Fibroblast of lung (primary cell): ENCODE data around the gene FRMD4A. TPM values are rescaled to one million over a fixed set of nuclear protein-coding genes. Genes with fewer than 3 reads are reported as not detected.

Experiments used
- DNase-seq, 2 donors: peaks; one replicate each; pipeline versions ENCODE4 v3.0.0 to v3.0.0-alpha.2; 2010; ENCODE audit warnings: low read depth in 2 of 2
- H2AFZ ChIP-seq: 2 replicates; pipeline ENCODE4 v1.5.1; 2012; ENCODE audit warnings: low read length, control low read depth, inconsistent platforms
- H3K27ac ChIP-seq: 2 replicates; pipeline ENCODE4 v1.5.1; 2011; ENCODE audit warnings: low read length, control low read depth; ENCODE audit not compliant: insufficient read depth
- H3K27me3 ChIP-seq: 2 replicates; pipeline ENCODE4 v1.5.1; 2011; ENCODE audit warnings: mild to moderate bottlenecking, low read length; ENCODE audit not compliant: control insufficient read depth, insufficient read depth
- H3K36me3 ChIP-seq: 2 replicates; pipeline ENCODE4 v1.5.1; 2011; ENCODE audit warnings: low read length; ENCODE audit not compliant: control insufficient read depth, insufficient read depth
- H3K4me1 ChIP-seq: 2 replicates; pipeline ENCODE4 v1.5.1; 2011; ENCODE audit warnings: low read length; ENCODE audit not compliant: control insufficient read depth, insufficient read depth; ENCODE audit errors: extremely low read depth
- H3K4me2 ChIP-seq: 2 replicates; pipeline ENCODE4 v1.5.1; 2011; ENCODE audit warnings: low read length, control low read depth; ENCODE audit not compliant: insufficient read depth; ENCODE audit errors: extremely low read depth
- H3K4me3 ChIP-seq, 4 experiments: fragments of 200-600 bp in 1 of 4; sonication (generic) in 1 of 4; replicated peaks in 1 of 4; 2 replicates each; pipeline ENCODE4 v1.5.1; 2011 to 2016; ENCODE audit warnings: low read length in 4 of 4, low read depth in 3 of 4, mild to moderate bottlenecking in 3 of 4, control low read depth in 2 of 4, inconsistent platforms in 1 of 4, mixed read lengths in 1 of 4; ENCODE audit not compliant: insufficient read depth in 1 of 4; ENCODE audit errors: control extremely low read depth in 1 of 4
- H3K79me2 ChIP-seq: 2 replicates; pipeline ENCODE4 v1.5.1; 2012; ENCODE audit warnings: mild to moderate bottlenecking, low read length, inconsistent platforms; ENCODE audit not compliant: control insufficient read depth, insufficient read depth
- H3K9ac ChIP-seq: 2 replicates; pipeline ENCODE4 v1.5.1; 2011; ENCODE audit warnings: mild to moderate bottlenecking, low read length, control low read depth; ENCODE audit not compliant: insufficient read depth
- H3K9me3 ChIP-seq: 2 replicates; pipeline ENCODE4 v1.5.1; 2012; ENCODE audit warnings: low read depth, low read length; ENCODE audit not compliant: control insufficient read depth, insufficient read depth
- H4K20me1 ChIP-seq: 2 replicates; pipeline ENCODE4 v1.5.1; 2011; ENCODE audit warnings: low read length; ENCODE audit not compliant: control insufficient read depth, insufficient read depth; ENCODE audit errors: extremely low read depth
- CTCF ChIP-seq, 2 donors: IDR thresholded peaks in 1 of 2; conservative IDR thresholded peaks in 1 of 2; 1 replicate in 1 of 2; 2 replicates in 1 of 2; pipeline ENCODE4 v1.5.1; 2011 to 2012; ENCODE audit warnings: low read length in 2 of 2, control low read depth in 1 of 2, inconsistent platforms in 1 of 2, low read depth in 1 of 2, mild to moderate bottlenecking in 1 of 2
- EZH2 ChIP-seq: IDR thresholded peaks from 2 replicates; pipeline ENCODE4 v1.5.1; 2012; ENCODE audit warnings: low read length, control low read depth, mild to moderate bottlenecking; ENCODE audit errors: missing control alignments
- polyA plus RNA-seq, 2 donors: library from polyadenylated mRNA; depleted of rRNA in 1 of 2; stranded (reverse) in 1 of 2; unstranded in 1 of 2; fragments of >200 nt; gene quantifications; 2 replicates each; pipeline ENCODE4 v1.2.1, GENCODE V29; 2011 to 2012; ENCODE audit warnings: missing spikeins in 1 of 2
- total RNA-seq: library from RNA; depleted of rRNA; stranded (reverse); fragments of >200 nt; gene quantifications from 2 replicates; pipeline ENCODE4 v1.2.1, GENCODE V29; 2014

The FRMD4A gene
- total and polyA plus RNA-seq, 2 donors (not counting 1 experiment from before 2014, with no cell fraction given): 26.9 to 63.6 TPM

GRCh38 chr10:14023673-14024328, 306.9 kb downstream of the FRMD4A start:
- Histone ChIP-seq H3K9me3 (no peaks in the 10 kb centered on the region), H3K79me2 (no peaks in the 10 kb centered on the region), H3K27ac (no peak overlapping the region), H3K27me3 (peaks cover 7% of the 10 kb centered on the region), H3K4me2 (no peak overlapping the region), H3K4me1 (peaks cover 9% of the 10 kb centered on the region), H4K20me1 (no peaks in the 10 kb centered on the region), H2AFZ (no peak overlapping the region), H3K9ac (no peak overlapping the region), H3K36me3 (no peaks in the 10 kb centered on the region), H3K4me3 (no peak overlapping the region)
- no peak for TF ChIP-seq CTCF (conservative IDR thresholded peaks at IDR 0.05 in 1 of 2, IDR thresholded peaks at IDR 0.05 in 1 of 2; ENCODE audit: low read depth in 1 of 2, low read length in 2 of 2)
- TF ChIP-seq EZH2: no peak
- peak in 1 of 2 donors; percentile 35 for DNase-seq

GRCh38 chr10:14022954-14023672, 307.6 kb downstream of the FRMD4A start:
- no peak overlapping the region for H3K4me3 ChIP-seq
- H4K20me1 ChIP-seq: no peaks in the 10 kb centered on the region
- H3K27me3 ChIP-seq: peaks cover 7% of the 10 kb centered on the region
- DNase-seq: peak; percentile 49 to 69
- H3K4me1 ChIP-seq: peaks cover 9% of the 10 kb centered on the region
- no peak overlapping the region for H3K27ac ChIP-seq
- H3K36me3 ChIP-seq: no peaks in the 10 kb centered on the region
- no peak for TF ChIP-seq EZH2
- no peak for TF ChIP-seq CTCF (conservative IDR thresholded peaks at IDR 0.05 in 1 of 2, IDR thresholded peaks at IDR 0.05 in 1 of 2; ENCODE audit: low read depth in 1 of 2, low read length in 2 of 2)
- H2AFZ ChIP-seq: no peak overlapping the region
- H3K9me3 ChIP-seq: no peaks in the 10 kb centered on the region
- H3K9ac ChIP-seq: no peak overlapping the region
- H3K79me2 ChIP-seq: no peaks in the 10 kb centered on the region
- H3K4me2 ChIP-seq: no peak overlapping the region

- Histone ChIP-seq H2AFZ (no peak overlapping the region), H3K4me1 (peaks cover 9% of the 10 kb centered on the region), H4K20me1 (no peaks in the 10 kb centered on the region), H3K9me3 (no peaks in the 10 kb centered on the region), H3K9ac (no peak overlapping the region), H3K27ac (no peak overlapping the region), H3K36me3 (no peaks in the 10 kb centered on the region), H3K4me3 (no peak overlapping the region), H3K79me2 (no peaks in the 10 kb centered on the region), H3K27me3 (peaks cover 7% of the 10 kb centered on the region), H3K4me2 (no peak overlapping the region)
- TF ChIP-seq EZH2: no peak
- TF ChIP-seq CTCF (conservative IDR thresholded peaks at IDR 0.05 in 1 of 2, IDR thresholded peaks at IDR 0.05 in 1 of 2; ENCODE audit: low read depth in 1 of 2, low read length in 2 of 2): no peak
- DNase-seq: no peak
Measured at GRCh38 chr10:14022052-14022451, 308.7 kb downstream of the FRMD4A start.
